Measurements from ENCODE around the gene OR2V2.

- TF ChIP-seq EZH2 (IDR thresholded peaks at IDR 0.05; ENCODE audit: borderline replicate concordance, low read depth, low read length, poor library complexity, severe bottlenecking) (peak; percentile 72), CTCF (conservative IDR thresholded peaks at IDR 0.05; ENCODE audit: low read depth, low read length) (no peak)
These were observed 47.1 kb upstream of the OR2V2 start for GRCh38 chr5:181100121-181100875.
